Activated CD8-positive, alpha-beta T cell treated with anti-CD3 and anti-CD28 coated beads for 36 hours (primary cell): ENCODE results near the gene PTPN1. TPM values are rescaled to one million over a fixed set of nuclear protein-coding genes. Genes with fewer than 3 reads are reported as not detected.

Experiments
- ATAC-seq: fragments of 200-7000 bp; cut with Tn5 transposase; one replicate; pipeline ENCODE4 v1.10.0; 2021; ENCODE audit warnings: mild to moderate bottlenecking, moderate library complexity
- CTCF ChIA-PET: fragments of 350-600 bp; sonication (Branson Sonifier 250); formaldehyde crosslinking; loops from one replicate; lab custom pipeline; 2021; ENCODE audit warnings: antibody characterized with exemption; lab: Charles Lee
- POLR2A ChIA-PET: fragments of 350-600 bp; sonication (Branson Sonifier 250); formaldehyde crosslinking; loops from one replicate; lab custom pipeline; 2021; ENCODE audit warnings: antibody characterized with exemption; lab: Charles Lee
- DNase-seq: peaks from one replicate; pipeline ENCODE4 v3.0.0-alpha.2; 2020
- H3K27ac Mint-ChIP-seq: one replicate; pipeline ENCODE4 v1.8.0; 2021; ENCODE audit warnings: mild to moderate bottlenecking, mixed read lengths
- H3K27me3 Mint-ChIP-seq: one replicate; pipeline ENCODE4 v1.8.0; 2021; ENCODE audit warnings: mixed read lengths
- H3K36me3 Mint-ChIP-seq: one replicate; pipeline ENCODE4 v1.8.0; 2021; ENCODE audit warnings: low read depth, mixed read lengths
- H3K4me1 Mint-ChIP-seq: one replicate; pipeline ENCODE4 v1.8.0; 2021; ENCODE audit warnings: low read depth, mixed read lengths
- H3K4me3 Mint-ChIP-seq: one replicate; pipeline ENCODE4 v1.8.0; 2021; ENCODE audit warnings: mild to moderate bottlenecking, moderate library complexity, mixed read lengths
- H3K9me3 Mint-ChIP-seq: one replicate; pipeline ENCODE4 v1.8.0; 2021; ENCODE audit warnings: mixed read lengths
- CTCF ChIP-seq: fragments of 200-600 bp; IDR thresholded peaks from one replicate; pipeline ENCODE4 v1.8.0; 2022; ENCODE audit warnings: antibody characterized with exemption, mild to moderate bottlenecking
- intact Hi-C: fragments of 100-400 bp; cut with micrococcal nuclease; formaldehyde crosslinking; loops from one replicate; pipeline ENCODE4 v1.10.0; 2022
- total RNA-seq, 2 experiments: library from RNA; stranded (reverse); gene quantifications; one replicate each; pipeline ENCODE4 v1.2.3, GENCODE V29; 2021

Gene PTPN1
- total RNA-seq, 2 experiments from 2014 or later, result 65.1 to 66.6 TPM

GRCh38 chr20:50593005-50593335 lies 82.8 kb downstream of the PTPN1 start:
- no peaks in the 10 kb centered on the region for H3K27me3 Mint-ChIP-seq
- H3K27ac Mint-ChIP-seq, result no peak overlapping the region
- peaks cover 5% of the 10 kb centered on the region for H3K36me3 Mint-ChIP-seq
- ChIA-PET CTCF (interaction anchor here (0.9 to 1.7 kb wide), 4 partner anchors 12 to 157 kb away, joined by 3 to 5 read pairs (median 4); no protein-coding TSS in a partner anchor), POLR2A (no interaction called here)
- no peaks in the 10 kb centered on the region for H3K9me3 Mint-ChIP-seq
- no peak for TF ChIP-seq CTCF
- ATAC-seq, result no peak
- intact Hi-C loops, result no loop called here
- no peak overlapping the region for H3K4me3 Mint-ChIP-seq
- H3K4me1 Mint-ChIP-seq, result peaks cover 3% of the 10 kb centered on the region
- DNase-seq, result no peak

- TF ChIP-seq CTCF, result no peak
- ChIA-PET POLR2A (interaction anchor here (1.3 kb wide), 2 partner anchors 9 to 57 kb away, joined by 3 to 4 read pairs; no protein-coding TSS in a partner anchor), CTCF (interaction anchor here (0.6 to 1.4 kb wide), 2 partner anchors 16 to 41 kb away, joined by 3 to 4 read pairs; no protein-coding TSS in a partner anchor)
- DNase-seq, result no peak
- no peak for ATAC-seq
- intact Hi-C loops, result no loop called here
- H3K27me3 Mint-ChIP-seq, result no peaks in the 10 kb centered on the region
- no peaks in the 10 kb centered on the region for H3K9me3 Mint-ChIP-seq
- H3K4me1 Mint-ChIP-seq, result peaks cover 2% of the 10 kb centered on the region
- no peak overlapping the region for H3K4me3 Mint-ChIP-seq
- no peaks in the 10 kb centered on the region for H3K36me3 Mint-ChIP-seq
- H3K27ac Mint-ChIP-seq, result peak overlapping the region; percentile 27
These were observed 84.0 kb downstream of the PTPN1 start for GRCh38 chr20:50594231-50594590.

GRCh38 chr20:50594591-50595432 lies 84.6 kb downstream of the PTPN1 start:
- no peak for TF ChIP-seq CTCF
- ATAC-seq (peak; percentile 31), DNase-seq (no peak)
- Mint-ChIP-seq H3K27me3 (no peaks in the 10 kb centered on the region), H3K27ac (no peak overlapping the region), H3K36me3 (no peaks in the 10 kb centered on the region), H3K4me3 (no peak overlapping the region), H3K4me1 (peaks cover 2% of the 10 kb centered on the region), H3K9me3 (no peaks in the 10 kb centered on the region)
- ChIA-PET CTCF (interaction anchor here (1.1 to 1.4 kb wide), 3 partner anchors 8 to 154 kb away, joined by 3 to 4 read pairs (median 4); no protein-coding TSS in a partner anchor), POLR2A (interaction anchor here (1.3 kb wide), 2 partner anchors 9 to 57 kb away, joined by 3 to 4 read pairs; no protein-coding TSS in a partner anchor)
- intact Hi-C loops, result no loop called here

- Mint-ChIP-seq H3K9me3 (no peaks in the 10 kb centered on the region), H3K27me3 (no peaks in the 10 kb centered on the region), H3K4me1 (peaks cover 2% of the 10 kb centered on the region), H3K4me3 (no peak overlapping the region), H3K27ac (no peak overlapping the region), H3K36me3 (no peaks in the 10 kb centered on the region)
- intact Hi-C loops, result no loop called here
- POLR2A ChIA-PET, result interaction anchor here (0.8 to 1.3 kb wide), 2 partner anchors 9 to 10 kb away, joined by 3 to 4 read pairs; no protein-coding TSS in a partner anchor
- ATAC-seq (no peak), DNase-seq (no peak)
- TF ChIP-seq CTCF, result no peak
- CTCF ChIA-PET, result interaction anchor here (1.1 to 1.4 kb wide), 3 partner anchors 9 to 154 kb away, joined by 3 to 4 read pairs (median 4); no protein-coding TSS in a partner anchor
These were observed 85.3 kb downstream of the PTPN1 start for GRCh38 chr20:50595433-50595895.
